Hepatic stellate cell (primary cell): ENCODE data around the gene CCDC116.

Source experiments
- DNase-seq: peaks from one replicate; pipeline ENCODE4 v3.0.0; 2011; ENCODE audit warnings: low spot score

Gene CCDC116

GRCh38 chr22:21682385-21683175, 50.0 kb downstream of the CCDC116 start:
- no peak for DNase-seq

- DNase-seq: no peak
These were observed 50.8 kb downstream of the CCDC116 start for GRCh38 chr22:21683401-21683811.

GRCh38 chr22:21684492-21685163, 52.1 kb downstream of the CCDC116 start:
- DNase-seq: no peak

GRCh38 chr22:21685164-21685513, 52.6 kb downstream of the CCDC116 start:
- DNase-seq: no peak

- no peak for DNase-seq
These were observed 53.6 kb downstream of the CCDC116 start for GRCh38 chr22:21686193-21686608.
